OCI-LY3 (cell line): ENCODE measurements around the gene C1orf21.

ENCODE experiments used
- H2AFZ ChIP-seq: fragments of 200-600, 300-600 bp; shearing (Covaris generic); 2 replicates; pipeline ENCODE4 v1.6.0; 2014; ENCODE audit warnings: antibody characterized with exemption, low read depth, low read length
- H3K27ac ChIP-seq: fragments of 200-600, 300-600 bp; sonication (generic); 2 replicates; pipeline ENCODE4 v1.5.1; 2014; ENCODE audit warnings: mild to moderate bottlenecking, low read length, moderate library complexity, mixed read lengths
- H3K27me3 ChIP-seq: fragments of 200-600, 300-600 bp; sonication (generic); 2 replicates; pipeline ENCODE4 v1.6.1; 2014; ENCODE audit warnings: low read depth, low read length, mixed read lengths
- H3K36me3 ChIP-seq: fragments of 200-600, 300-600 bp; sonication (generic); replicated peaks from 2 replicates; pipeline ENCODE3; 2014; ENCODE audit warnings: low read depth, low read length, mixed read lengths
- H3K4me1 ChIP-seq: fragments of 300-600, 200-600 bp; sonication (generic); 2 replicates; pipeline ENCODE4 v1.6.1; 2014; ENCODE audit warnings: low read length, mixed read lengths
- H3K4me2 ChIP-seq: fragments of 200-600, 300-600 bp; sonication (generic); 2 replicates; pipeline ENCODE4 v1.6.1; 2014; ENCODE audit warnings: low read length, mixed read lengths
- H3K4me3 ChIP-seq: fragments of 300-600, 200-600 bp; sonication (generic); 2 replicates; pipeline ENCODE4 v1.5.1; 2014; ENCODE audit warnings: antibody characterized with exemption, mild to moderate bottlenecking, low read length, moderate library complexity
- H3K79me2 ChIP-seq: fragments of 300-600, 200-600 bp; shearing (Covaris generic); 2 replicates; pipeline ENCODE4 v1.6.1; 2014; ENCODE audit warnings: mild to moderate bottlenecking, low read length, mixed read lengths
- H3K9ac ChIP-seq: fragments of 300-600, 200-600 bp; shearing (Covaris generic); 2 replicates; pipeline ENCODE4 v1.6.0; 2014; ENCODE audit warnings: mild to moderate bottlenecking, low read length, moderate library complexity
- H3K9me3 ChIP-seq: fragments of 200-600, 300-600 bp; shearing (Covaris generic); 2 replicates; pipeline ENCODE4 v1.6.1; 2014; ENCODE audit warnings: low read length, mixed read lengths; ENCODE audit not compliant: insufficient read depth
- H4K20me1 ChIP-seq: fragments of 200-600, 300-600 bp; sonication (generic); 2 replicates; pipeline ENCODE4 v1.6.1; 2016; ENCODE audit warnings: low read length, mixed read lengths; ENCODE audit not compliant: insufficient read depth
- EZH2phosphoT487 ChIP-seq: fragments of 200-600 bp; shearing (Covaris generic); IDR thresholded peaks from 2 replicates; pipeline ENCODE4 v1.6.1; 2018; ENCODE audit warnings: antibody characterized with exemption, mixed run types, low read depth
- TF ChIP-seq, protein P1 (sequence below): fragments of 200-600, 300-600 bp; sonication (generic); IDR thresholded peaks from 2 replicates; pipeline ENCODE4 v1.5.1; 2014; ENCODE audit warnings: antibody characterized with exemption, low read length, low read depth

C1orf21 gene

GRCh38 chr1:184395937-184396480 is 9.2 kb downstream of the C1orf21 start:
- Histone ChIP-seq H3K9me3 (no peaks in the 10 kb centered on the region), H3K27me3 (no peaks in the 10 kb centered on the region), H3K4me2 (peak overlapping the region; percentile 70), H4K20me1 (peaks cover 15% of the 10 kb centered on the region; the same call in 1 of the 2 replicates), H2AFZ (no peak overlapping the region), H3K9ac (no peak overlapping the region), H3K4me1 (peaks cover 47% of the 10 kb centered on the region), H3K79me2 (peaks cover 41% of the 10 kb centered on the region), H3K4me3 (peak overlapping the region; percentile 15; the same call in 1 of the 2 replicates), H3K27ac (peak overlapping the region; percentile 34), H3K36me3 (no peaks in the 10 kb centered on the region)
- no peak for TF ChIP-seq EZH2phosphoT487
- TF ChIP-seq, protein P1, sequence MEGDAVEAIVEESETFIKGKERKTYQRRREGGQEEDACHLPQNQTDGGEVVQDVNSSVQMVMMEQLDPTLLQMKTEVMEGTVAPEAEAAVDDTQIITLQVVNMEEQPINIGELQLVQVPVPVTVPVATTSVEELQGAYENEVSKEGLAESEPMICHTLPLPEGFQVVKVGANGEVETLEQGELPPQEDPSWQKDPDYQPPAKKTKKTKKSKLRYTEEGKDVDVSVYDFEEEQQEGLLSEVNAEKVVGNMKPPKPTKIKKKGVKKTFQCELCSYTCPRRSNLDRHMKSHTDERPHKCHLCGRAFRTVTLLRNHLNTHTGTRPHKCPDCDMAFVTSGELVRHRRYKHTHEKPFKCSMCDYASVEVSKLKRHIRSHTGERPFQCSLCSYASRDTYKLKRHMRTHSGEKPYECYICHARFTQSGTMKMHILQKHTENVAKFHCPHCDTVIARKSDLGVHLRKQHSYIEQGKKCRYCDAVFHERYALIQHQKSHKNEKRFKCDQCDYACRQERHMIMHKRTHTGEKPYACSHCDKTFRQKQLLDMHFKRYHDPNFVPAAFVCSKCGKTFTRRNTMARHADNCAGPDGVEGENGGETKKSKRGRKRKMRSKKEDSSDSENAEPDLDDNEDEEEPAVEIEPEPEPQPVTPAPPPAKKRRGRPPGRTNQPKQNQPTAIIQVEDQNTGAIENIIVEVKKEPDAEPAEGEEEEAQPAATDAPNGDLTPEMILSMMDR, result no peak

GRCh38 chr1:184399192-184399847 is 12.5 kb downstream of the C1orf21 start:
- peaks cover 42% of the 10 kb centered on the region for H3K79me2 ChIP-seq
- H3K4me2 ChIP-seq, result peak overlapping the region; percentile 66
- H3K4me3 ChIP-seq, result peak overlapping the region; percentile 58
- H3K4me1 ChIP-seq, result peaks cover 43% of the 10 kb centered on the region
- H3K9me3 ChIP-seq, result no peaks in the 10 kb centered on the region
- peaks cover 15% of the 10 kb centered on the region; the same call in 1 of the 2 replicates for H4K20me1 ChIP-seq
- peak overlapping the region; percentile 5; the same call in 1 of the 2 replicates for H2AFZ ChIP-seq
- H3K27me3 ChIP-seq, result no peaks in the 10 kb centered on the region
- no peak overlapping the region for H3K27ac ChIP-seq
- no peak for TF ChIP-seq EZH2phosphoT487
- TF ChIP-seq, protein P1, result no peak
- peak overlapping the region; percentile 13 for H3K9ac ChIP-seq
- H3K36me3 ChIP-seq, result no peaks in the 10 kb centered on the region

DNA sequence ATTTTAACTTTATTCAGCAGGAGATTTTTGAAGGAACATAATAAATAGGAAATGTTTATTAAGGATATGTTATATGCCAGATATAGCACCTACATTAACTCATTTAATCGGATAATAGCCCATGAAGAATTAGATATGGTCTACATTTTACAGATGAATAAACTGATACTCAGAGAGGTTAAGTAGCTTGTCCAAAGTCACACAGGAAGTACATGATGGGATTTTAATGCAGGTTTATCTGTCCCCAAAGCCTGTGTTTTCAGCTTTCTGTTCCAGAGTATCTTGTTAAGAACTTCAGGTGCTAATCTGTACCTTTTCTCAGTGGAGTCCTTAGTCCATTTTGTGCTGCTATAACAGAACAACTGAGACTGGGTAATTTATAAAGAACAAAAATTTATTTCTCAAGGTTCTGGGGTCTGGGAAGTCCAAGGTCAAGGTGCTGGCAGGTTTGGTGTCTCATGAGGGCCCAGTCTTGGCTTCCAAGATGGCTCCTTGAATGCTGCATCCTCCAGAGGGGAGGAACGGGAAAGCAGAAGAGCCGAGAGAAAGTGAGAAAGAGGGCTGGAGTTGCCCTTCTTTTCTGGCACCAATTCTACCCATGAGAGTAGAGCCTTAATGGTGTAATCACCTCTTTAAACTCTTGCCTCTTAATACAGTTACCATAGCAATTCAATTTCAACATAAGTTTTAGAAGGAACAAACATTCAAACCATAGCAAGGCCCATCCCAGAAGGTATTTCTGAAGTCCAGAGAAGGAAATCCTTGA is 17.3 kb downstream of the C1orf21 start:
- Histone ChIP-seq H2AFZ (no peak overlapping the region), H3K9ac (no peak overlapping the region), H4K20me1 (no peaks in the 10 kb centered on the region), H3K27ac (no peak overlapping the region), H3K79me2 (peaks cover 24% of the 10 kb centered on the region), H3K36me3 (no peaks in the 10 kb centered on the region), H3K27me3 (no peaks in the 10 kb centered on the region), H3K4me2 (no peak overlapping the region), H3K4me3 (no peak overlapping the region), H3K4me1 (peaks cover 38% of the 10 kb centered on the region), H3K9me3 (no peaks in the 10 kb centered on the region)
- TF ChIP-seq, protein P1, result no peak
- TF ChIP-seq EZH2phosphoT487, result no peak

- Histone ChIP-seq H3K9ac (no peak overlapping the region), H3K4me2 (no peak overlapping the region), H3K4me1 (peaks cover 38% of the 10 kb centered on the region), H3K9me3 (no peaks in the 10 kb centered on the region), H3K27ac (no peak overlapping the region), H3K27me3 (no peaks in the 10 kb centered on the region), H2AFZ (no peak overlapping the region), H3K36me3 (no peaks in the 10 kb centered on the region), H3K79me2 (peaks cover 28% of the 10 kb centered on the region), H3K4me3 (no peak overlapping the region), H4K20me1 (no peaks in the 10 kb centered on the region)
- no peak for TF ChIP-seq EZH2phosphoT487
- TF ChIP-seq, protein P1, result no peak
Measured at GRCh38 chr1:184404727-184405027, 17.8 kb downstream of the C1orf21 start.
